Small intestine (tissue), 7 donors: Measurements from ENCODE around the gene ALDH3B1. TPM values are rescaled to one million over a fixed set of nuclear protein-coding genes. Genes with fewer than 3 reads are reported as not detected.
A peak's percentile ranks its signal among the peaks of the same experiment; 100 is the strongest.
"Not testable (repeated sequence)": the region's sequence is repeated elsewhere in the genome, so short reads cannot be mapped to it uniquely, and the experiment has no call there.

ENCODE experiments used
- DNase-seq, 2 donors: peaks; one replicate each; pipeline versions ENCODE4 v3.0.0 to v3.0.0-alpha.2; 2013
- FAIRE-seq: peaks from 2 replicates; lab custom pipeline; 2012; peaks lifted over from hg19 to GRCh38; lab: Jason Lieb, UNC
- H3K27ac ChIP-seq, 3 donors: one replicate each; pipeline ENCODE4 v1.5.1; 2013; ENCODE audit warnings: low read length in 2 of 3, mild to moderate bottlenecking in 2 of 3, control low read depth in 1 of 3, inconsistent platforms in 1 of 3, low read depth in 1 of 3, moderate library complexity in 1 of 3
- H3K27me3 ChIP-seq, 3 donors: one replicate each; pipeline ENCODE4 v1.6.1; 2013; ENCODE audit warnings: low read length in 3 of 3, inconsistent platforms in 1 of 3; ENCODE audit not compliant: control insufficient read depth in 3 of 3, insufficient read depth in 3 of 3
- H3K36me3 ChIP-seq, 3 donors: one replicate each; pipeline ENCODE4 v1.6.1; 2013; ENCODE audit warnings: low read length in 3 of 3, inconsistent platforms in 1 of 3, low read depth in 1 of 3, mild to moderate bottlenecking in 1 of 3, moderate library complexity in 1 of 3; ENCODE audit not compliant: control insufficient read depth in 3 of 3, insufficient read depth in 2 of 3
- H3K4me1 ChIP-seq, 3 donors: one replicate each; pipeline ENCODE4 v1.6.1; 2013; ENCODE audit warnings: low read length in 2 of 3, inconsistent platforms in 1 of 3, low read depth in 1 of 3, mild to moderate bottlenecking in 1 of 3, moderate library complexity in 1 of 3; ENCODE audit not compliant: control insufficient read depth in 3 of 3, insufficient read depth in 2 of 3
- H3K4me3 ChIP-seq, 3 donors: one replicate each; pipeline ENCODE4 v1.5.1; 2013; ENCODE audit warnings: low read length in 3 of 3, control low read depth in 1 of 3, inconsistent platforms in 1 of 3, low read depth in 1 of 3, mild to moderate bottlenecking in 1 of 3, moderate library complexity in 1 of 3
- H3K9me3 ChIP-seq, 2 donors: one replicate each; pipeline ENCODE4 v1.6.1; 2013; ENCODE audit warnings: low read depth in 1 of 2, low read length in 1 of 2; ENCODE audit not compliant: control insufficient read depth in 2 of 2, insufficient read depth in 1 of 2
- WGBS, 3 donors: extraction: QIAGEN DNeasy Blood & Tissue Kit; methylation state at CpG; one replicate each; pipeline ENCODE4 v1.1.7; 2013; 5-methylcytosine and 5-hydroxymethylcytosine counted together
- polyA plus RNA-seq, 4 donors: library from polyadenylated mRNA; stranded (reverse) in 3 of 4; unstranded in 1 of 4; fragments of 200-250 nt in 3 of 4; fragments of 120-200 nt in 1 of 4; gene quantifications; one replicate each; pipeline versions ENCODE4 v1.2.1 to v1.2.3, GENCODE V29; 2013
- donor health status: healthy with polysubstance abuse.
- donor health status: control.
- donor health status: control.
- donor health status: Bipolar disorder and iron deficiency.
- donor health status: healthy.

ALDH3B1 gene
- polyA plus RNA-seq, 4 donors: 14.4 to 28.1 (median 21.6) TPM

DNA sequence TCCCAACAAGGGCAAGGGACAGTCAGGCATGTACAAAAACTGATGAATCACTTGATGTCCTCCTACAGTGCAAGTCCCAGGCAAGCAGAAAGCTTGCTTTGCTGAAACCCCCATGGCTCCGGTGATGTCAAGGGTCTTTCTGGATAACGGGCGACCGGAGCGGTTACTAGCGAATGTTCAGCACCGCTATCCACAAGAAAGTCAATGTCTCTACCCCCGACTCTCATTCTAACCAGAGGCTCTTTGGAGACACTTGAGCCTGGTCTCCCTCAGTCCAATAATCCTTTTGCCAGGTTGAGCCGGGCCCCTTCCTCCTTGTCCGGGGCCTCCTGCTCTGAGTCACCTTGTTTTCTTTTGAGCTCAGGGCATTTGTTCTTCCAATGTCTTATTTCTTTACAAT lies 28.9 kb upstream of the ALDH3B1 start:
- not testable (repeated sequence) for H3K36me3 ChIP-seq, H3K4me1 ChIP-seq, FAIRE-seq, H3K4me3 ChIP-seq, H3K9me3 ChIP-seq, H3K27me3 ChIP-seq, H3K27ac ChIP-seq, DNase-seq
- 93 to 96% (median 95%) methylated on average over 10 of the region's 10 CpGs for WGBS, 3 donors

DNA sequence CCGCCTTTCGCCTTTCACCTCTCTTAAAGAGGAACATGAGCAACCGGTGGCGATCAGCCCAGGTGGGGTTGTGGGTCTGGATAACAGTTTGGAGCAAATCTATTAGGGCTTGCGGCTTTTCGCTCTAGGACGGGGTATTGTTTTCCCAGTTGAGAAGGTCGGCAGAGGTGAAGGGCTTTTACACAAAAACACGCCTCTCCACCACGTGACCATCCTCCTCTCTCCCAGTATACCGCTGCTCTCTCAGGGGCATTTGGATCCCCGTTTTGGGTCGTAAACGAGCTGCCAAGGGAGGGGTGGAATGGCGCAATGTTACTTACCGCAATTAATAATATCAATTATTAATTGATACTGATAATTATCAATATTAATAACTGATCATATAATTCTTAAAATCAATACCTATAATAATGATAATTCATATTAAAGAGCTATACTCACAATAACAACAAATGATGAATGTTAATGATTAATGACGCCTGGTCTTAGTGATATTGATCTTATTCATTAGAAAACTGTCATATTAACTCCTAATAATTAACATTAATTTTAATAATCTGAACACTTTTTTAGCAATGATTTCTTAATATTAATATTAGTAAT lies 27.8 kb upstream of the ALDH3B1 start:
- not testable (repeated sequence) for DNase-seq, FAIRE-seq, H3K4me3 ChIP-seq, H3K4me1 ChIP-seq, H3K9me3 ChIP-seq, H3K27me3 ChIP-seq, H3K36me3 ChIP-seq, H3K27ac ChIP-seq
- WGBS, 3 donors: 81 to 83% (median 82%) methylated on average over 17 of the region's 17 CpGs

DNA sequence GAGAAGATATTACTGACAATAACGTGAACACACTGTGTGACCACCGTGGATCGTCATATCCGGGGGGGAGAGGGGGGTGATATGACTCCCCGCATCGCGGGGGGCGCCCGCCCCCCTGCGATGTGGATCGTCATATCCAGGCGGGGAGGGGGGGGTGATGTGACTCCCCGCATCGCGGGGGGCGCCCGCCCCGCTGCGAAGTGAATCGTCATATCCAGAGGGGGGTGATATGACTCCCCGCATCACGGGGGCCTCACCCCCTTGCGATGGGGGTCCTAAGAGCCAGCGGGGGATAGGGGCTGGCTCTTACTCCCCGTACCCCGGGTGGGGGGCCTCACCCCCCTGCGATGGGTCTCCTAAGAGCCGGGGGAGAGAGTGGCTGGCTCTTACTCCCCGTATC lies 26.2 kb upstream of the ALDH3B1 start:
- no peak for DNase-seq
- FAIRE-seq: no peak
- Histone ChIP-seq H3K27ac (no peak overlapping the region), H3K4me1 (no peaks in the 10 kb centered on the region), H3K27me3 (no peaks in the 10 kb centered on the region), H3K4me3 (no peak overlapping the region), H3K36me3 (no peaks in the 10 kb centered on the region), H3K9me3 (no peaks in the 10 kb centered on the region)
- 80 to 84% (median 84%) methylated on average over 25 to 29 of the region's 29 CpGs for WGBS, 3 donors

GRCh38 chr11:67985302-67985701 lies 24.8 kb upstream of the ALDH3B1 start:
- not testable (repeated sequence) for DNase-seq, H3K27me3 ChIP-seq, H3K4me3 ChIP-seq, H3K27ac ChIP-seq, FAIRE-seq, H3K36me3 ChIP-seq, H3K4me1 ChIP-seq, H3K9me3 ChIP-seq
- 54 to 81% (median 70%) methylated on average over 6 of the region's 6 CpGs for WGBS, 3 donors

- H3K27me3 ChIP-seq, H3K36me3 ChIP-seq, FAIRE-seq, H3K9me3 ChIP-seq, H3K4me1 ChIP-seq, H3K27ac ChIP-seq: not testable (repeated sequence)
- 22 to 43% (median 42%) methylated on average over 39 to 49 of the region's 58 CpGs for WGBS, 3 donors
- DNase-seq: peak in 1 of 2 donors; percentile 80
- peak overlapping the region in 1 of 3 donors; percentile 15 for H3K4me3 ChIP-seq
Observed at GRCh38 chr11:67990546-67991346, 19.4 kb upstream of the ALDH3B1 start.

DNA sequence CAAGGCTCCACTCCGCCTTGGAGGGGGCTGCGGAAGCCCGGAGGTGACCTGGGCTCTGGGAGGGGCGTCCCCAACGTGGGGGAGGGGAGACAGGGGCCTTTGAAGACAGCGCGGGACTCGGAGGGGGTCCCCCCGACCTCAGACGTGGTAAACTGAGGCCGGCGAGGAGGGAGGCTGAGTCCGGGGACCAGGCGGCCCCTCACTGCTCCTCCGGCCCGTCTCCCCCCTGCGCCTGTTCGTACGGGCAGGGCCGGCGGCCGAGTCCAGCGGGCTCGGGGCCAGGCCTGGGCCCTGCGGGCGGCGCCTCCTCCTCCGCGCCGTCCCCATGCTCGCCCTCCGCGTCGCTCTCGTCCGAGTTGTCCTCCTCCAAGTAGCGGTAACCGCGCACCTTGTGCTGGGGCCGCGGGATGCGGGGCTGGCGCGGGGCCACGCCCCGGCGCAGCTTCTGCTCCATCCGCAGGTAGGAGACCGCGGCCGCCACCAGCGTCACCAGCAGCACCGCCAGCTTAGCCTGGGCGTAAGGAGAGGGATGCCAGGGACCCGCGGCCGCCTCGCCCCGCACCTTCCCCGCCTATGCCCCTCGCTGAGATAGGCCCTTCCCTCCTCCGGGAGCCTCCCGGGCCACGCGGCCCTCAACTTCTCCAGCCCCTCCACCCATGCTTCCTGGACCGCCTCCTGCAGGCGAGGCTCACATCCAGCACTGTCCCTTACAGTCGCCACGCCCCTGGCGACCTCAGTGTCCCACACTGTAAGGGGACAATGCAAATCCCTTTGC lies 18.6 kb upstream of the ALDH3B1 start:
- not testable (repeated sequence) for H3K27me3 ChIP-seq, H3K36me3 ChIP-seq, FAIRE-seq, H3K9me3 ChIP-seq, H3K27ac ChIP-seq
- H3K4me1 ChIP-seq: peaks cover 0 to 13% (median 4%) of the 10 kb centered on the region in 3 donors
- peak overlapping the region in 1 of 3 donors; percentile 15 for H3K4me3 ChIP-seq
- DNase-seq: peak in 1 of 2 donors; percentile 2
- 43 to 65% (median 64%) methylated on average over 27 to 70 of the region's 70 CpGs for WGBS, 3 donors

- H3K27me3 ChIP-seq, H3K27ac ChIP-seq, FAIRE-seq, H3K4me3 ChIP-seq, H3K9me3 ChIP-seq: not testable (repeated sequence)
- DNase-seq: peak; percentile 46 to 51
- Histone ChIP-seq H3K4me1 (peaks cover 0 to 21% (median 9%) of the 10 kb centered on the region in 3 donors), H3K36me3 (peaks cover 0 to 18% (median 0%) of the 10 kb centered on the region in 3 donors)
- 5 to 24% (median 13%) methylated on average over 12 of the region's 12 CpGs for WGBS, 3 donors
Observed at GRCh38 chr11:67993821-67994220, 16.3 kb upstream of the ALDH3B1 start.

- not testable (repeated sequence) for FAIRE-seq
Observed at GRCh38 chr11:67994387-67994786, 15.7 kb upstream of the ALDH3B1 start.

More at GRCh38 chr11:67994387-67994786, 15.7 kb upstream of the ALDH3B1 start:
- H3K9me3 ChIP-seq, DNase-seq, H3K27me3 ChIP-seq, H3K4me3 ChIP-seq, H3K27ac ChIP-seq: not testable (repeated sequence)
- WGBS, 3 donors: 86 to 91% (median 87%) methylated on average over 5 of the region's 5 CpGs
- Histone ChIP-seq H3K36me3 (peaks cover 0 to 23% (median 0%) of the 10 kb centered on the region in 3 donors), H3K4me1 (peaks cover 0 to 21% (median 9%) of the 10 kb centered on the region in 3 donors)
